Measurements from ENCODE around the gene ACKR2. TPM values are rescaled to one million over a fixed set of nuclear protein-coding genes. Genes with fewer than 3 reads are reported as not detected.

ACKR2 gene
- total RNA-seq, 1 donor from 2014 or later, result 1.0 TPM

- Mint-ChIP-seq H3K9me3 (ENCODE audit: low read depth) (peaks cover 2% of the 10 kb centered on the region), H3K27me3 (ENCODE audit: low read depth) (peaks cover 20% of the 10 kb centered on the region), H3K36me3 (ENCODE audit: low read depth) (no peaks in the 10 kb centered on the region), H3K4me1 (ENCODE audit: low read depth) (peaks cover 7% of the 10 kb centered on the region), H3K4me3 (ENCODE audit: unreplicated experiment) (no peak overlapping the region), H3K27ac (ENCODE audit: unreplicated experiment) (no peak overlapping the region)
- no peak for DNase-seq (ENCODE audit: low spot score)
- no peak for TF ChIP-seq CTCF (IDR thresholded peaks at IDR 0.05)
These were observed 16.9 kb downstream of the ACKR2 start for GRCh38 chr3:42826141-42826540.

- peaks cover 7% of the 10 kb centered on the region for H3K4me1 Mint-ChIP-seq (ENCODE audit: low read depth)
- no peak for DNase-seq (ENCODE audit: low spot score)
- no peaks in the 10 kb centered on the region for H3K36me3 Mint-ChIP-seq (ENCODE audit: low read depth)
These were observed 17.8 kb downstream of the ACKR2 start for GRCh38 chr3:42827023-42827422.

GRCh38 chr3:42827654-42828053 is 18.4 kb downstream of the ACKR2 start:
- peaks cover 7% of the 10 kb centered on the region for H3K4me1 Mint-ChIP-seq (ENCODE audit: low read depth)
- peaks cover 20% of the 10 kb centered on the region for H3K27me3 Mint-ChIP-seq (ENCODE audit: low read depth)
- H3K36me3 Mint-ChIP-seq (ENCODE audit: low read depth), result no peaks in the 10 kb centered on the region
- DNase-seq (ENCODE audit: low spot score), result no peak
- H3K27ac Mint-ChIP-seq (ENCODE audit: unreplicated experiment), result no peak overlapping the region
- TF ChIP-seq CTCF (IDR thresholded peaks at IDR 0.05), result no peak
- peaks cover 2% of the 10 kb centered on the region for H3K9me3 Mint-ChIP-seq (ENCODE audit: low read depth)
- no peak overlapping the region for H3K4me3 Mint-ChIP-seq (ENCODE audit: unreplicated experiment)

More at GRCh38 chr3:42827023-42827422, 17.8 kb downstream of the ACKR2 start:
- Mint-ChIP-seq H3K4me3 (ENCODE audit: unreplicated experiment) (no peak overlapping the region), H3K27ac (ENCODE audit: unreplicated experiment) (no peak overlapping the region), H3K27me3 (ENCODE audit: low read depth) (peaks cover 20% of the 10 kb centered on the region), H3K9me3 (ENCODE audit: low read depth) (peaks cover 2% of the 10 kb centered on the region)
- no peak for TF ChIP-seq CTCF (IDR thresholded peaks at IDR 0.05)

GRCh38 chr3:42829083-42829627 is 19.9 kb downstream of the ACKR2 start:
- H3K4me3 Mint-ChIP-seq (ENCODE audit: unreplicated experiment), result no peak overlapping the region
- H3K27me3 Mint-ChIP-seq (ENCODE audit: low read depth), result peaks cover 20% of the 10 kb centered on the region
- H3K27ac Mint-ChIP-seq (ENCODE audit: unreplicated experiment), result no peak overlapping the region
- H3K36me3 Mint-ChIP-seq (ENCODE audit: low read depth), result no peaks in the 10 kb centered on the region
- no peak for DNase-seq (ENCODE audit: low spot score)
- H3K9me3 Mint-ChIP-seq (ENCODE audit: low read depth), result peaks cover 2% of the 10 kb centered on the region
- peaks cover 3% of the 10 kb centered on the region for H3K4me1 Mint-ChIP-seq (ENCODE audit: low read depth)
- TF ChIP-seq CTCF (IDR thresholded peaks at IDR 0.05), result no peak

GRCh38 chr3:42829628-42830436 is 20.6 kb downstream of the ACKR2 start:
- Mint-ChIP-seq H3K9me3 (ENCODE audit: low read depth) (no peaks in the 10 kb centered on the region), H3K36me3 (ENCODE audit: low read depth) (no peaks in the 10 kb centered on the region), H3K4me3 (ENCODE audit: unreplicated experiment) (no peak overlapping the region), H3K4me1 (ENCODE audit: low read depth) (peaks cover 3% of the 10 kb centered on the region), H3K27ac (ENCODE audit: unreplicated experiment) (no peak overlapping the region), H3K27me3 (ENCODE audit: low read depth) (peaks cover 20% of the 10 kb centered on the region)
- TF ChIP-seq CTCF (IDR thresholded peaks at IDR 0.05), result no peak
- no peak for DNase-seq (ENCODE audit: low spot score)
